ENCODE measurements around the gene MAP1LC3A. TPM values are rescaled to one million over a fixed set of nuclear protein-coding genes. Genes with fewer than 3 reads are reported as not detected.

Gene MAP1LC3A
- total RNA-seq, 4 donors from 2014 or later, result 7.5 to 24.6 (median 19.4) TPM

DNA sequence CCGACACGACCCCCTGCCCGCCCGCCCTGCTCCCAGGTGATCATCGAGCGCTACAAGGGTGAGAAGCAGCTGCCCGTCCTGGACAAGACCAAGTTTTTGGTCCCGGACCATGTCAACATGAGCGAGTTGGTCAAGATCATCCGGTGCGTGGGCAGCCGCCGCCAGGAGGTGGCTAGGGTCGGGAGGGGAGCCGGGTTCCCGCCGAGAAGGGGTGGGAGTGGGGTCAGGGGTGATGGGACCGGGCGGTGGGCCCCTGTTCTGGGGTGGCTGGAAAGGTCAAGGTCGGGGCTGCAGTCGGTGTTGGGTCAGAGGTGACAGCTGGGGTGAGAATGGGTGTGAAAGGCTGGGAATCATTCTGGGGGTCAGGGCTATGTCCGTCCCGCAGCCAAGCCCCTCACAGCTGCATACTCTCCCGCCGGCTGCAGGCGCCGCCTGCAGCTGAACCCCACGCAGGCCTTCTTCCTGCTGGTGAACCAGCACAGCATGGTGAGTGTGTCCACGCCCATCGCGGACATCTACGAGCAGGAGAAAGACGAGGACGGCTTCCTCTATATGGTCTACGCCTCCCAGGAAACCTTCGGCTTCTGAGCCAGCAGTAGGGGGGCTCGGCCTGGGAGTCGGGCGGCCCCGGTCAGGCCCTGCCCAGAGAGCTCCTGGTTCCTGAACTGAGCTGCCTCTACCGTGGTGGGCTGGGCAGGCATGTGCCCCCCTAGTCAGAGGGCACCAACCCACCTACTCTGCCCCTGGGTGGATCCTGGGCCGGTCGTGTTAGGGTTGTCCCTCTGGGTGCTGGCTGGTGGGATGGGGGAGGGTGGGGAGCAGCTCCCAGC lies 1.0 kb downstream of the MAP1LC3A start:
- intact Hi-C loops (cut with DNase I), result no loop called here
- H3K4me1 ChIP-seq, result peaks cover 6 to 34% (median 12%) of the 10 kb centered on the region in 3 donors
- TF ChIP-seq POLR2A (IDR thresholded peaks at IDR 0.05), result no peak
- TF ChIP-seq, protein P1, sequence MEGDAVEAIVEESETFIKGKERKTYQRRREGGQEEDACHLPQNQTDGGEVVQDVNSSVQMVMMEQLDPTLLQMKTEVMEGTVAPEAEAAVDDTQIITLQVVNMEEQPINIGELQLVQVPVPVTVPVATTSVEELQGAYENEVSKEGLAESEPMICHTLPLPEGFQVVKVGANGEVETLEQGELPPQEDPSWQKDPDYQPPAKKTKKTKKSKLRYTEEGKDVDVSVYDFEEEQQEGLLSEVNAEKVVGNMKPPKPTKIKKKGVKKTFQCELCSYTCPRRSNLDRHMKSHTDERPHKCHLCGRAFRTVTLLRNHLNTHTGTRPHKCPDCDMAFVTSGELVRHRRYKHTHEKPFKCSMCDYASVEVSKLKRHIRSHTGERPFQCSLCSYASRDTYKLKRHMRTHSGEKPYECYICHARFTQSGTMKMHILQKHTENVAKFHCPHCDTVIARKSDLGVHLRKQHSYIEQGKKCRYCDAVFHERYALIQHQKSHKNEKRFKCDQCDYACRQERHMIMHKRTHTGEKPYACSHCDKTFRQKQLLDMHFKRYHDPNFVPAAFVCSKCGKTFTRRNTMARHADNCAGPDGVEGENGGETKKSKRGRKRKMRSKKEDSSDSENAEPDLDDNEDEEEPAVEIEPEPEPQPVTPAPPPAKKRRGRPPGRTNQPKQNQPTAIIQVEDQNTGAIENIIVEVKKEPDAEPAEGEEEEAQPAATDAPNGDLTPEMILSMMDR (IDR thresholded peaks at IDR 0.05), result no peak
- H3K27ac ChIP-seq, result peak overlapping the region; percentile 86 to 98 (median 92)
- H3K27me3 ChIP-seq, result no peaks in the 10 kb centered on the region
- WGBS, 2 donors, result 74 to 90% methylated on average over 2 to 13 of the region's 43 CpGs
- H3K36me3 ChIP-seq, result peaks cover 0 to 6% (median 0%) of the 10 kb centered on the region in 3 donors
- DNase-seq, result no peak
- H3K9me3 ChIP-seq, result no peaks in the 10 kb centered on the region
- H3K4me3 ChIP-seq, result peak overlapping the region; percentile 48 to 86 (median 68)

- TF ChIP-seq, protein P1 (IDR thresholded peaks at IDR 0.05), result no peak
- TF ChIP-seq POLR2A (IDR thresholded peaks at IDR 0.05), result no peak
- WGBS, 2 donors, result no CpG with 5 or more reads among the region's 12 CpGs
Measured at GRCh38 chr20:34560141-34560523, 1.6 kb downstream of the MAP1LC3A start.

GRCh38 chr20:34560614-34561013 lies 2.1 kb downstream of the MAP1LC3A start:
- no peaks in the 10 kb centered on the region for H3K27me3 ChIP-seq
- no peak for DNase-seq
- H3K4me1 ChIP-seq, result peaks cover 6 to 34% (median 12%) of the 10 kb centered on the region in 3 donors
- TF ChIP-seq, protein P1 (IDR thresholded peaks at IDR 0.05), result no peak
- TF ChIP-seq POLR2A (IDR thresholded peaks at IDR 0.05), result no peak
- H3K4me3 ChIP-seq, result no peak overlapping the region
- 67 to 88% methylated on average over 1 of the region's 7 CpGs for WGBS, 2 donors
- H3K9me3 ChIP-seq, result no peaks in the 10 kb centered on the region
- peaks cover 0 to 6% (median 0%) of the 10 kb centered on the region in 3 donors for H3K36me3 ChIP-seq
- peak overlapping the region in 1 of 4 donors; percentile 86 for H3K27ac ChIP-seq
- intact Hi-C loops (cut with DNase I), result no loop called here

More at GRCh38 chr20:34560141-34560523, 1.6 kb downstream of the MAP1LC3A start:
- peaks cover 6 to 34% (median 12%) of the 10 kb centered on the region in 3 donors for H3K4me1 ChIP-seq
- H3K27me3 ChIP-seq, result no peaks in the 10 kb centered on the region
- H3K36me3 ChIP-seq, result peaks cover 0 to 6% (median 0%) of the 10 kb centered on the region in 3 donors
- H3K4me3 ChIP-seq, result no peak overlapping the region
- intact Hi-C loops (cut with DNase I), result no loop called here
- DNase-seq, result no peak
- peak overlapping the region in 3 of 4 donors; percentile 86 to 98 (median 96) for H3K27ac ChIP-seq
- H3K9me3 ChIP-seq, result no peaks in the 10 kb centered on the region

DNA sequence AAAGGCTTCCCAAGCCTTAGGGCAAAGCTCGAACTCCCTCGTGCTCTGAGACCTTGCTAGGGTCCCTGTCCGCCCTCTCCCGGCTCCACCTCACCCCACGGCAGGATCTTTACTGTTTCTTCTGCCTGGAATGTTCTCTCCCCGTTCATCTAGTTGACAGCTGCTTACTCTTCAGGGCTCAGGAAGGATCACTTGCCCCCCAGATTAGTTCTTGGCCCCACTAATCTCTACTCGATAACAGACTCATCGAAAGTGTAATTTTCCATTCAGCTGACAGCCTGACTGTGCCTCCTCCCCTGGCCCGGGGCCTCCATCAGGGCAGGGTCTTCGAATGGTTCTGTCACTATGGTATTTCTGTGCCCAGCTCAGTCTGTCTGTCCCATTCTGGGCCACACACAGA lies 3.1 kb downstream of the MAP1LC3A start:
- WGBS, 2 donors, result 71 to 76% methylated on average over 10 of the region's 10 CpGs
- H3K27me3 ChIP-seq, result no peaks in the 10 kb centered on the region
- intact Hi-C loops (cut with DNase I), result no loop called here
- TF ChIP-seq, protein P1 (IDR thresholded peaks at IDR 0.05), result no peak
- no peak for TF ChIP-seq POLR2A (IDR thresholded peaks at IDR 0.05)
- H3K4me1 ChIP-seq, result peaks cover 6 to 30% (median 12%) of the 10 kb centered on the region in 3 donors
- no peak for DNase-seq
- no peaks in the 10 kb centered on the region for H3K9me3 ChIP-seq
- H3K4me3 ChIP-seq, result no peak overlapping the region
- H3K36me3 ChIP-seq, result peaks cover 0 to 16% (median 0%) of the 10 kb centered on the region in 3 donors
- peak overlapping the region in 2 of 4 donors; percentile 0 to 3 for H3K27ac ChIP-seq

GRCh38 chr20:34562641-34563040 lies 4.1 kb downstream of the MAP1LC3A start:
- DNase-seq, result no peak
- H3K4me3 ChIP-seq, result no peak overlapping the region
- 54 to 65% methylated on average over 4 to 5 of the region's 5 CpGs for WGBS, 2 donors
- peaks cover 0 to 26% (median 0%) of the 10 kb centered on the region in 3 donors for H3K36me3 ChIP-seq
- TF ChIP-seq, protein P1 (IDR thresholded peaks at IDR 0.05), result peak in 1 of 6 experiments; percentile 21
- TF ChIP-seq POLR2A (IDR thresholded peaks at IDR 0.05), result no peak
- no peaks in the 10 kb centered on the region for H3K27me3 ChIP-seq
- H3K27ac ChIP-seq, result no peak overlapping the region
- no peaks in the 10 kb centered on the region for H3K9me3 ChIP-seq
- intact Hi-C loops (cut with DNase I), result no loop called here
- peaks cover 4 to 24% (median 9%) of the 10 kb centered on the region in 3 donors for H3K4me1 ChIP-seq
